ENCODE data around the gene HIF1AN.
A peak's percentile ranks its signal among the peaks of the same experiment; 100 is the strongest.

The HIF1AN gene

GRCh38 chr10:100510533-100511308, 25.0 kb upstream of the HIF1AN start:
- Histone ChIP-seq H3K4me1 (no peaks in the 10 kb centered on the region), H3K27ac (no peak overlapping the region), H3K27me3 (no peaks in the 10 kb centered on the region), H3K4me3 (no peak overlapping the region), H3K36me3 (peaks cover 17 to 64% (median 41%) of the 10 kb centered on the region in 3 donors), H3K9me3 (no peaks in the 10 kb centered on the region)
- intact Hi-C loops (cut with DNase I; ENCODE audit: low total_unique reads) = no loop called here
- no peak for DNase-seq
- TF ChIP-seq CTCF (IDR thresholded peaks at IDR 0.05) = no peak

GRCh38 chr10:100515612-100516011, 20.1 kb upstream of the HIF1AN start:
- DNase-seq = no peak
- Histone ChIP-seq H3K4me1 (peaks cover 0 to 14% (median 12%) of the 10 kb centered on the region in 4 donors), H3K27ac (no peak overlapping the region), H3K36me3 (peaks cover 10 to 29% (median 12%) of the 10 kb centered on the region in 3 donors), H3K4me3 (no peak overlapping the region), H3K9me3 (no peaks in the 10 kb centered on the region), H3K27me3 (no peaks in the 10 kb centered on the region)
- no peak for TF ChIP-seq CTCF (IDR thresholded peaks at IDR 0.05)
- intact Hi-C loops (cut with DNase I; ENCODE audit: low total_unique reads) = loop anchor here (5.0 kb wide), 2 partner anchors 83 to 178 kb away; no protein-coding TSS in a partner anchor

GRCh38 chr10:100516847-100517246, 18.9 kb upstream of the HIF1AN start:
- DNase-seq = no peak
- intact Hi-C loops (cut with DNase I; ENCODE audit: low total_unique reads) = loop anchor here (5.0 kb wide), 2 partner anchors 85 to 180 kb away; no protein-coding TSS in a partner anchor
- Histone ChIP-seq H3K4me1 (peaks cover 0 to 14% (median 12%) of the 10 kb centered on the region in 4 donors), H3K36me3 (peaks cover 6 to 21% (median 12%) of the 10 kb centered on the region in 3 donors), H3K27ac (no peak overlapping the region), H3K9me3 (no peaks in the 10 kb centered on the region), H3K27me3 (no peaks in the 10 kb centered on the region), H3K4me3 (no peak overlapping the region)
- no peak for TF ChIP-seq CTCF (IDR thresholded peaks at IDR 0.05)

GRCh38 chr10:100518761-100519241, 16.9 kb upstream of the HIF1AN start:
- no peaks in the 10 kb centered on the region for H3K27me3 ChIP-seq
- intact Hi-C loops (cut with DNase I; ENCODE audit: low total_unique reads) = loop anchor here (5.0 kb wide), 2 partner anchors 86 to 182 kb away; no protein-coding TSS in a partner anchor
- H3K4me3 ChIP-seq = peak overlapping the region; percentile 39 to 54
- peak; percentile 69 to 71 for DNase-seq
- peaks cover 0 to 14% (median 12%) of the 10 kb centered on the region in 4 donors for H3K4me1 ChIP-seq
- H3K27ac ChIP-seq = no peak overlapping the region
- H3K36me3 ChIP-seq = peaks cover 12 to 23% (median 15%) of the 10 kb centered on the region in 3 donors
- H3K9me3 ChIP-seq = no peaks in the 10 kb centered on the region
- TF ChIP-seq CTCF (IDR thresholded peaks at IDR 0.05) = peak; percentile 69 to 71

GRCh38 chr10:100519311-100520051, 16.3 kb upstream of the HIF1AN start, which contains the start of gene SEC31B:
SEC31B (minus strand) TSS chr10:100519861; CDS start chr10:100516952, 2,909 bp downstream.
- peak in 1 of 2 donors; percentile 70 for DNase-seq
- Histone ChIP-seq H3K4me3 (peak within 1 kb of the TSS; percentile 39 to 54), H3K4me1 (peaks cover 0 to 14% (median 12%) of the 10 kb centered on the region in 4 donors), H3K27me3 (no peaks in the 10 kb centered on the region), H3K27ac (peak within 1 kb of the TSS in 1 of 2 donors; percentile 13), H3K36me3 (peaks cover 19 to 30% (median 22%) of the 10 kb centered on the region in 3 donors), H3K9me3 (no peaks in the 10 kb centered on the region)
- intact Hi-C loops (cut with DNase I; ENCODE audit: low total_unique reads) = loop anchor here (5.0 kb wide), 2 partner anchors 87 to 182 kb away; no protein-coding TSS in a partner anchor
- no peak for TF ChIP-seq CTCF (IDR thresholded peaks at IDR 0.05)

All from tibial artery (tissue), 4 donors.